K562 (cell line): ENCODE results near the gene CCDC167. TPM values are rescaled to one million over a fixed set of nuclear protein-coding genes. Genes with fewer than 3 reads are reported as not detected.
A peak's percentile ranks its signal among the peaks of the same experiment; 100 is the strongest.

Experiments used
- ATAC-seq: fragments of 200-7000 bp; cut with Tn5 transposase; 3 replicates; pipeline ENCODE4 v1.9.1; 2020; ENCODE audit warnings: moderate library complexity
- BruUV-seq: library from RNA; stranded (reverse); fragments of 400-500 nt; replicated peaks from 2 replicates; lab custom pipeline; 2021; lab: Mats Ljungman, UMichigan
- CTCF ChIA-PET: fragments of 300-600 bp; formaldehyde crosslinking; extraction: SDS; loops from one replicate; lab custom pipeline; 2021; ENCODE audit warnings: low intra/inter-chr PET ratio; lab: Yijun Ruan, JAX
- POLR2A ChIA-PET: fragments of 300-600, 350-650 bp; sonication (Branson Sonifier 250); formaldehyde crosslinking; extraction: SDS; loops from one replicate; lab custom pipeline; 2021; ENCODE audit warnings: antibody characterized with exemption, inconsistent platforms; lab: Yijun Ruan, JAX
- DNase-seq, 4 experiments: peaks; one replicate each; pipeline versions ENCODE4 v3.0.0 to v3.0.0-alpha.2; 2011 to 2018; ENCODE audit warnings: low spot score in 3 of 4, mixed read lengths in 3 of 4; ENCODE audit errors: extremely low read depth in 1 of 4
- FAIRE-seq: peaks from 2 replicates; lab custom pipeline; 2011; peaks lifted over from hg19 to GRCh38; lab: Jason Lieb, UNC
- H2AFZ ChIP-seq: 2 replicates; pipeline ENCODE4 v1.6.0; 2011; ENCODE audit warnings: low read depth, low read length, control low read depth, inconsistent platforms
- H3K27ac ChIP-seq: fragments of 200-600 bp; 3 replicates; pipeline ENCODE4 v1.8.0; 2011; ENCODE audit warnings: low read depth, mild to moderate bottlenecking, control low read depth, inconsistent platforms, low read length, moderate library complexity, mixed read lengths; ENCODE audit errors: extremely low read depth
- H3K27me3 ChIP-seq, 2 experiments: fragments of 300-600 bp in 1 of 2; 2 replicates in 1 of 2; 3 replicates in 1 of 2; pipeline versions ENCODE4 v1.6.0 to v1.8.0; 2011; ENCODE audit warnings: inconsistent platforms in 2 of 2, low read length in 2 of 2, mild to moderate bottlenecking in 1 of 2, mixed read lengths in 1 of 2, moderate library complexity in 1 of 2; ENCODE audit not compliant: control insufficient read depth in 2 of 2, insufficient read depth in 2 of 2
- H3K36me3 ChIP-seq: fragments of 300-600 bp; 3 replicates; pipeline ENCODE4 v1.8.0; 2011; ENCODE audit warnings: mild to moderate bottlenecking, low read length, inconsistent platforms; ENCODE audit not compliant: control insufficient read depth, insufficient read depth
- H3K4me1 ChIP-seq, 2 experiments: fragments of 200-600 bp in 1 of 2; replicated peaks in 1 of 2; 2 replicates in 1 of 2; 3 replicates in 1 of 2; pipeline versions ENCODE4 v1.5.1 to v1.8.0; 2011; ENCODE audit warnings: inconsistent platforms in 2 of 2, low read length in 2 of 2, mild to moderate bottlenecking in 1 of 2, mixed read lengths in 1 of 2, moderate library complexity in 1 of 2; ENCODE audit not compliant: control insufficient read depth in 2 of 2, insufficient read depth in 2 of 2
- H3K4me2 ChIP-seq: 2 replicates; pipeline ENCODE4 v1.6.1; 2011; ENCODE audit warnings: low read length, control low read depth, inconsistent platforms, mixed read lengths; ENCODE audit not compliant: insufficient read depth
- H3K4me3 ChIP-seq: fragments of 200-600 bp; sonication (generic), shearing (Covaris generic); 2 replicates; pipeline ENCODE4 v1.5.1; 2016; ENCODE audit warnings: control low read depth, inconsistent platforms
- H3K79me2 ChIP-seq: fragments of 200-600 bp; 3 replicates; pipeline ENCODE4 v1.8.0; 2011; ENCODE audit warnings: low read length, inconsistent platforms; ENCODE audit not compliant: control insufficient read depth, insufficient read depth
- H3K9ac ChIP-seq, 2 experiments: 2 replicates each; pipeline versions ENCODE4 v1.6.0 to v1.6.1; 2011; ENCODE audit warnings: low read depth in 2 of 2, low read length in 2 of 2, control low read depth in 1 of 2, inconsistent platforms in 1 of 2, mild to moderate bottlenecking in 1 of 2, mixed read lengths in 1 of 2; ENCODE audit not compliant: insufficient read depth in 1 of 2
- H3K9me1 ChIP-seq: one replicate; pipeline ENCODE4 v1.6.0; 2011; ENCODE audit warnings: inconsistent platforms, mild to moderate bottlenecking, low read length, moderate library complexity; ENCODE audit not compliant: control insufficient read depth, insufficient read depth
- H3K9me3 ChIP-seq: replicated peaks from 2 replicates; pipeline ENCODE4 v1.5.1; 2011; ENCODE audit warnings: low read depth, low read length, inconsistent platforms; ENCODE audit not compliant: control insufficient read depth, insufficient read depth
- H4K20me1 ChIP-seq: replicated peaks from 2 replicates; pipeline ENCODE4 v1.6.1; 2011; ENCODE audit warnings: low read length, inconsistent platforms, mixed read lengths; ENCODE audit not compliant: control insufficient read depth, insufficient read depth
- ARID1B ChIP-seq: fragments of 450-650 bp; IDR thresholded peaks from 2 replicates; pipeline ENCODE4 v1.6.1; 2016; ENCODE audit warnings: antibody characterized with exemption, mild to moderate bottlenecking, inconsistent platforms
- BRCA1 ChIP-seq, 2 experiments: fragments of 450-650 bp in 1 of 2; sonication (generic) in 1 of 2; formaldehyde crosslinking in 1 of 2; IDR thresholded peaks; 2 replicates each; pipeline versions ENCODE4 v1.5.0 to v1.6.1; 2017 to 2020; ENCODE audit warnings: mild to moderate bottlenecking in 1 of 2, missing genetic modification reagents in 1 of 2
- DPF2 ChIP-seq: fragments of 450-650 bp; IDR thresholded peaks from 2 replicates; pipeline ENCODE4 v1.6.1; 2016
- ESRRA ChIP-seq: fragments of 450-650 bp; IDR thresholded peaks from 2 replicates; pipeline ENCODE4 v1.6.1; 2014; ENCODE audit warnings: low read depth, mild to moderate bottlenecking, moderate library complexity, borderline replicate concordance
- ESRRB ChIP-seq: fragments of 250-450 bp; sonication (Bioruptor Pico); IDR thresholded peaks from 2 replicates; pipeline ENCODE4 v1.5.0; 2020; ENCODE audit warnings: mild to moderate bottlenecking, moderate library complexity, borderline replicate concordance
- GATA2 ChIP-seq: sonication (generic); formaldehyde crosslinking; IDR thresholded peaks from 2 replicates; pipeline ENCODE4 v1.4.0; 2020; ENCODE audit warnings: mild to moderate bottlenecking, missing genetic modification reagents
- HMGN3 ChIP-seq: IDR thresholded peaks from 2 replicates; pipeline ENCODE4 v1.6.1; 2011; ENCODE audit warnings: borderline replicate concordance, low read depth, mild to moderate bottlenecking, mixed read lengths, low read length; ENCODE audit not compliant: insufficient read length; ENCODE audit errors: extremely low read depth
- MTA2 ChIP-seq: fragments of 450-650 bp; IDR thresholded peaks from 2 replicates; pipeline ENCODE4 v1.6.1; 2016; ENCODE audit warnings: low read depth
- NCOR1 ChIP-seq: fragments of 450-650 bp; IDR thresholded peaks from 2 replicates; pipeline ENCODE4 v1.6.1; 2016; ENCODE audit warnings: mild to moderate bottlenecking, moderate library complexity
- NFIC ChIP-seq: fragments of 450-650 bp; IDR thresholded peaks from 2 replicates; pipeline ENCODE4 v1.6.1; 2017; ENCODE audit warnings: mild to moderate bottlenecking, inconsistent platforms
- NRF1 ChIP-seq, 2 experiments: fragments of 450-650 bp; IDR thresholded peaks in 1 of 2; conservative IDR thresholded peaks in 1 of 2; 2 replicates each; pipeline ENCODE4 v1.6.1; 2014; ENCODE audit warnings: mild to moderate bottlenecking in 2 of 2
- POLR2AphosphoS5 ChIP-seq: IDR thresholded peaks from 2 replicates; pipeline ENCODE4 v1.6.1; 2011; ENCODE audit warnings: mild to moderate bottlenecking, low read depth, low read length, moderate library complexity; ENCODE audit not compliant: control insufficient read depth, insufficient read depth
- SMAD4 ChIP-seq: fragments of 250-450 bp; sonication (Bioruptor Pico); conservative IDR thresholded peaks from 2 replicates; pipeline ENCODE4 v1.8.0; 2021; ENCODE audit warnings: inconsistent platforms, mild to moderate bottlenecking, moderate library complexity
- STAT5A ChIP-seq: IDR thresholded peaks from 2 replicates; pipeline ENCODE4 v1.6.1; 2012; ENCODE audit warnings: low read length, inconsistent platforms, borderline replicate concordance
- TAL1 ChIP-seq: fragments of 450-650 bp; IDR thresholded peaks from 2 replicates; pipeline ENCODE4 v1.6.1; 2016; ENCODE audit warnings: mild to moderate bottlenecking
- TEAD4 ChIP-seq, 2 experiments: sonication (generic) in 1 of 2; formaldehyde crosslinking in 1 of 2; IDR thresholded peaks; 2 replicates each; pipeline versions ENCODE4 v1.6.1 to v1.8.0; 2012 to 2022; ENCODE audit warnings: borderline replicate concordance in 1 of 2, inconsistent platforms in 1 of 2, low read length in 1 of 2, mild to moderate bottlenecking in 1 of 2, missing genetic modification reagents in 1 of 2
- VEZF1 ChIP-seq: fragments of 200-800 bp; sonication (Bioruptor generic); IDR thresholded peaks from 2 replicates; pipeline ENCODE4 v1.6.1; 2017; ENCODE audit warnings: missing genetic modification characterization, missing compliant biosample characterization
- ZNF263 ChIP-seq: sonication (generic); formaldehyde crosslinking; IDR thresholded peaks from 2 replicates; pipeline ENCODE4 v1.8.0; 2022; ENCODE audit warnings: mild to moderate bottlenecking, missing genetic modification reagents, borderline replicate concordance
- WGBS: fragments of 100-300 bp; shearing (Covaris generic); methylation state at CpG from one replicate; pipeline ENCODE4 v1.1.6; 2016; ENCODE audit warnings: low coverage, mixed read lengths; ENCODE audit not compliant: insufficient coverage; ENCODE audit errors: missing lambda C conversion rate; 5-methylcytosine and 5-hydroxymethylcytosine counted together
- in situ Hi-C: fragments of 300-500 bp; cut with MboI; formaldehyde crosslinking; loops from 4 replicates; pipeline ENCODE4 v1.15.0; 2018; ENCODE audit warnings: inconsistent platforms, mixed read lengths
- intact Hi-C: fragments of 100-400 bp; cut with micrococcal nuclease; formaldehyde crosslinking; loops from 2 replicates; pipeline ENCODE4 v1.14.2; 2022
- polyA plus RNA-seq, 8 experiments: library from polyadenylated mRNA; depleted of rRNA in 4 of 8; stranded (reverse) in 5 of 8; unstranded in 3 of 8; fragments of >200 nt; fragmentation: Nextera tagmentation in 2 of 8; fragmentation: Illumina TruSeq in 1 of 8; extraction: Ambion mirVana in 2 of 8; extraction: Trizol in 1 of 8; gene quantifications; 2 replicates each; pipeline versions ENCODE4 v1.2.1 to v1.2.3, GENCODE V29; 2011 to 2014; ENCODE audit warnings: inconsistent platforms in 1 of 8, missing spikeins in 1 of 8
- total RNA-seq, 7 experiments: library from RNA; depleted of rRNA in 6 of 7; stranded (reverse); fragments of >200 nt in 6 of 7; fragmentation: Illumina TruSeq in 2 of 7; extraction: Trizol in 2 of 7; gene quantifications; 2 replicates each; pipeline versions ENCODE4 v1.2.1 to v1.2.3, GENCODE V29; 2011 to 2021; ENCODE audit warnings: low replicate concordance in 1 of 7

CCDC167 gene
- total and polyA plus RNA-seq, 9 of the 15 experiments (the other 6 are each of a cell fraction or from before 2014, with no cell fraction given) = 26.0 to 114 (median 45.2) TPM

GRCh38 chr6:37535759-37536490 lies 36.2 kb upstream of the CCDC167 start:
- peaks cover 23% of the 10 kb centered on the region; the same call in 1 of the 2 replicates for H4K20me1 ChIP-seq
- BruUV-seq = no TSS peak
- H3K4me3 ChIP-seq = no peak overlapping the region
- peaks cover 47 to 88% of the 10 kb centered on the region in 2 experiments for H3K27me3 ChIP-seq
- in situ Hi-C loops (no loop called here), intact Hi-C loops (no loop called here)
- H3K27ac ChIP-seq = no peak overlapping the region
- WGBS = 2% methylated on average over 56 of the region's 56 CpGs
- no peaks in the 10 kb centered on the region for H3K79me2 ChIP-seq
- FAIRE-seq (peak; percentile 37), DNase-seq (peak; percentile 68 to 76 (median 72)), ATAC-seq (peak; percentile 60)
- H3K9ac ChIP-seq = peak overlapping the region in 1 of 2 experiments; percentile 37; a peak in 1 of 4 replicates
- peak overlapping the region; percentile 48; the same call in 1 of the 2 replicates for H3K4me2 ChIP-seq
- no peak overlapping the region for H2AFZ ChIP-seq
- no peaks in the 10 kb centered on the region for H3K9me3 ChIP-seq
- POLR2A ChIA-PET = interaction anchor here (0.6 to 2.7 kb wide), 5 partner anchors 10 to 191 kb away, joined by 3 to 13 read pairs (median 4); no protein-coding TSS in a partner anchor
- H3K36me3 ChIP-seq = no peaks in the 10 kb centered on the region
- CTCF ChIA-PET = no interaction called here
- peaks cover 2 to 20% of the 10 kb centered on the region in 2 experiments; a peak in 3 of 5 replicates for H3K4me1 ChIP-seq
- no peaks in the 10 kb centered on the region for H3K9me1 ChIP-seq
- TF ChIP-seq ESRRB (CRISPR knock-in tag) (no peak), POLR2AphosphoS5 (peak; percentile 51; the same call in 1 of the 2 replicates), HMGN3 (peak; percentile 17), TEAD4 (IDR thresholded peaks at IDR 0.05; ENCODE audit: low read length) (peak; percentile 80), TEAD4 (CRISPR knock-in tag; IDR thresholded peaks at IDR 0.05; ENCODE audit: borderline replicate concordance) (no peak), BRCA1 (IDR thresholded peaks at IDR 0.05) (no peak), BRCA1 (CRISPR knock-in tag; IDR thresholded peaks at IDR 0.05) (no peak), NCOR1 (peak; percentile 63), SMAD4 (CRISPR knock-in tag) (peak; percentile 45; the same call in 1 of the 2 replicates), VEZF1 (no peak), NFIC (peak; percentile 58), STAT5A (peak; percentile 42; the same call in 1 of the 2 replicates), ZNF263 (CRISPR knock-in tag) (no peak), ESRRA (peak; percentile 80; the same call in 1 of the 2 replicates), MTA2 (peak; percentile 56), NRF1 (conservative IDR thresholded peaks at IDR 0.05 in 1 of 2, IDR thresholded peaks at IDR 0.05 in 1 of 2) (peak; percentile 76 to 80), DPF2 (0 out of 2 replicates have a peak, but pooled peaks have one; percentile 38), GATA2 (CRISPR knock-in tag) (peak; percentile 54), TAL1 (peak; percentile 72), ARID1B (peak; percentile 84)
